Thyroid gland (tissue), 4 donors: Measurements from ENCODE around the gene CCDC97.

Experiments used
- POLR2A ChIP-seq, 2 donors: fragments of 450-650 bp; IDR thresholded peaks; one replicate each; pipeline ENCODE4 v1.6.1; 2017; ENCODE audit warnings: antibody characterized with exemption in 2 of 2, mild to moderate bottlenecking in 2 of 2, moderate library complexity in 1 of 2
- TF ChIP-seq, protein P1 (sequence below), 6 experiments: fragments of 200-600 bp in 3 of 6; fragments of 450-650 bp in 3 of 6; sonication (generic) in 3 of 6; IDR thresholded peaks; one replicate each; pipeline ENCODE4 v1.5.1; 2016 to 2019; ENCODE audit warnings: antibody characterized with exemption in 6 of 6, mild to moderate bottlenecking in 2 of 6, inconsistent platforms in 1 of 6, moderate library complexity in 1 of 6

- TF ChIP-seq, protein P1, sequence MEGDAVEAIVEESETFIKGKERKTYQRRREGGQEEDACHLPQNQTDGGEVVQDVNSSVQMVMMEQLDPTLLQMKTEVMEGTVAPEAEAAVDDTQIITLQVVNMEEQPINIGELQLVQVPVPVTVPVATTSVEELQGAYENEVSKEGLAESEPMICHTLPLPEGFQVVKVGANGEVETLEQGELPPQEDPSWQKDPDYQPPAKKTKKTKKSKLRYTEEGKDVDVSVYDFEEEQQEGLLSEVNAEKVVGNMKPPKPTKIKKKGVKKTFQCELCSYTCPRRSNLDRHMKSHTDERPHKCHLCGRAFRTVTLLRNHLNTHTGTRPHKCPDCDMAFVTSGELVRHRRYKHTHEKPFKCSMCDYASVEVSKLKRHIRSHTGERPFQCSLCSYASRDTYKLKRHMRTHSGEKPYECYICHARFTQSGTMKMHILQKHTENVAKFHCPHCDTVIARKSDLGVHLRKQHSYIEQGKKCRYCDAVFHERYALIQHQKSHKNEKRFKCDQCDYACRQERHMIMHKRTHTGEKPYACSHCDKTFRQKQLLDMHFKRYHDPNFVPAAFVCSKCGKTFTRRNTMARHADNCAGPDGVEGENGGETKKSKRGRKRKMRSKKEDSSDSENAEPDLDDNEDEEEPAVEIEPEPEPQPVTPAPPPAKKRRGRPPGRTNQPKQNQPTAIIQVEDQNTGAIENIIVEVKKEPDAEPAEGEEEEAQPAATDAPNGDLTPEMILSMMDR (IDR thresholded peaks at IDR 0.05): no peak
- TF ChIP-seq POLR2A (IDR thresholded peaks at IDR 0.05): no peak
Observed at GRCh38 chr19:41367848-41368301, 57.9 kb downstream of the CCDC97 start.
